ENCODE results near the gene RBFOX2. TPM values are rescaled to one million over a fixed set of nuclear protein-coding genes. Genes with fewer than 3 reads are reported as not detected.
"Not testable (repeated sequence)": the region's sequence is repeated elsewhere in the genome, so short reads cannot be mapped to it uniquely, and the experiment has no call there.

The RBFOX2 gene
- total RNA-seq, 1 donor from 2014 or later: 200 TPM

DNA sequence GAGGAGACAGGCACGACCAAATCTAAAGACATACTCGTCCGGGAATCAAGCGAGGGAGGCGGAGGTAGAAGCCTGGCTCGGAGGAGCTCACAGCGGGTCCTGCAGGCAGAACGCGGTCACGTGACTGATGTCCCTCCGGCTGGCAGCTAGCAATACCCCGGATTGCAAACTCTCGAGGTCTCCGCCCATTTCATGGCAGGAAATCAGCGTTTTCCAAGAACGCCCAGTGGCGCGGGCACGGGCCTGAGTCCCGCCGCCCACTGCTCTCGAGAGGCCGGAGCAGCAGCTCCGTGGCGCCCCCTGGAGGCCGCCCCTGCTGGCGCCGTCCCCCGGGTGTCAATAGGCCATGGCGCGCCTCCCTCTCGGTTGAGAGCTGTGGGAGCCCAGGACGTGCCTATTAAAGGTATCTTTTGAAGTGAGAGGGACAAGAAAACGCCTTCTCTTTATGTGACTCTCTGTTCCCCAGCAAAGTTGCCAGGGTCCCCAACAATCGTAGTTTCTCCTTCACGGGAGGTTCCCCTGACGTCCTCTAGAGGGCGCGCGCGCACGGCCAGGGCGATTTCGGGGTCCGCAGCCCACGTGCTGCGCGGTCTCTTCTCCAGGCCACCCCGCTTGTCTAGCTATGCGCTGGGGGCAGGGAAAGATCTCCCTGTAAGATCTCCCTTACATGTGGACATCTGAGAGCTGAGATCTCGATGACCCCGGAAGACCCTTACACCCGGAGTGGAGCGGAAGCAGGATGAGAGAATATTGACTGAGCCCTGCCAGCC, 37.3 kb upstream of the RBFOX2 start:
- peaks cover 9 to 15% (median 14%) of the 10 kb centered on the region in 3 donors for H3K4me1 ChIP-seq (ENCODE audit: control insufficient read depth in 3 of 3, insufficient read depth in 3 of 3, low read length in 3 of 3)
- peak overlapping the region; percentile 68 for H3K27ac ChIP-seq (ENCODE audit: low read depth, low read length)
- no peaks in the 10 kb centered on the region for H3K27me3 ChIP-seq (ENCODE audit: control insufficient read depth in 3 of 3, insufficient read depth in 3 of 3, low read length in 3 of 3)
- no peaks in the 10 kb centered on the region for H3K36me3 ChIP-seq (ENCODE audit: control insufficient read depth in 3 of 3, insufficient read depth in 3 of 3, low read length in 3 of 3)
- H3K4me3 ChIP-seq (ENCODE audit: low read length in 3 of 3): peak overlapping the region; percentile 78 to 81 (median 79)
- peak overlapping the region; percentile 86 to 88 (median 87) for H3K9ac ChIP-seq (ENCODE audit: low read depth in 1 of 3, low read length in 3 of 3)
- no peaks in the 10 kb centered on the region for H3K9me3 ChIP-seq (ENCODE audit: control insufficient read depth in 3 of 3, low read length in 3 of 3)

DNA sequence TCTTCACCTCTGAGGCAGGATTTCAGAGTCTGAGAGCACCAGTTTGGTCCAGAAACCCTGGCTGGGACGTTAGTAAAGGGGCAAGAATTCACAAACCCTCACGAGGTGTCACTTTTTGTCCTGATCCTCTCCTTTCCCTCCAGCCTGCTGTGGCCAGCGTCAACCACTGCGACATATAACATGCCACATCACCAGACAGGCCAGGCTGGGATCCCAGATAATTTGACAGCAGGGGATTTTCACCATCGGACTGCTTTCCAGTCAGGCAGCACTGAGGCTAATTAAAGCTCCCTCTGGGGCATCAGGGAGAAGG, 36.8 kb upstream of the RBFOX2 start:
- Histone ChIP-seq H3K27ac (ENCODE audit: low read depth, low read length) (peak overlapping the region; percentile 68), H3K36me3 (ENCODE audit: control insufficient read depth in 3 of 3, insufficient read depth in 3 of 3, low read length in 3 of 3) (no peaks in the 10 kb centered on the region), H3K9ac (ENCODE audit: low read depth in 1 of 3, low read length in 3 of 3) (peak overlapping the region; percentile 86 to 88 (median 87)), H3K4me1 (ENCODE audit: control insufficient read depth in 3 of 3, insufficient read depth in 3 of 3, low read length in 3 of 3) (peaks cover 9 to 15% (median 14%) of the 10 kb centered on the region in 3 donors), H3K4me3 (ENCODE audit: low read length in 3 of 3) (peak overlapping the region; percentile 78 to 81 (median 79)), H3K27me3 (ENCODE audit: control insufficient read depth in 3 of 3, insufficient read depth in 3 of 3, low read length in 3 of 3) (no peaks in the 10 kb centered on the region), H3K9me3 (ENCODE audit: control insufficient read depth in 3 of 3, low read length in 3 of 3) (no peaks in the 10 kb centered on the region)

DNA sequence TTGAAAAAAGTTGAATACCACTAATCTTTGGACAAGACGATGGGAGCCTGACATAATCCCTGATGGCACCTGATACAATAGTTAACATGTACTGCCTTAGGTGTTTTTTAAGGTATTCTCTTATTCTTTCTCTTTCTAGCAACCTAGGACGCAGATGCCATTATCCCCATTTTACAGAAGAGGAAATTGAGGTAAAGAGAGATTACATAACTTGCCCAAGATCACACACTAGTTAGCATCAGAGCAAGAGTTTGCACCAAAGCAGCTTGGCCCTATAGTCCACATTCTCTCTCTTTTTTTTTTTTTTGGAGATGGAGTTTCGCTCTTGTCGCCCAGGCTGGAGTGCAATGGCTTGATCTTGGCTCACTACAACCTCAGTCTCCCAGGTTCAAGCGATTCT, 35.7 kb upstream of the RBFOX2 start:
- no peak overlapping the region for H3K4me3 ChIP-seq (ENCODE audit: low read length in 3 of 3)
- H3K36me3 ChIP-seq (ENCODE audit: control insufficient read depth in 3 of 3, insufficient read depth in 3 of 3, low read length in 3 of 3): no peaks in the 10 kb centered on the region
- no peak overlapping the region for H3K27ac ChIP-seq (ENCODE audit: low read depth, low read length)
- H3K4me1 ChIP-seq (ENCODE audit: control insufficient read depth in 3 of 3, insufficient read depth in 3 of 3, low read length in 3 of 3): peaks cover 9 to 15% (median 14%) of the 10 kb centered on the region in 3 donors
- H3K9ac ChIP-seq (ENCODE audit: low read depth in 1 of 3, low read length in 3 of 3): no peak overlapping the region
- H3K27me3 ChIP-seq (ENCODE audit: control insufficient read depth in 3 of 3, insufficient read depth in 3 of 3, low read length in 3 of 3): no peaks in the 10 kb centered on the region
- no peaks in the 10 kb centered on the region for H3K9me3 ChIP-seq (ENCODE audit: control insufficient read depth in 3 of 3, low read length in 3 of 3)

DNA sequence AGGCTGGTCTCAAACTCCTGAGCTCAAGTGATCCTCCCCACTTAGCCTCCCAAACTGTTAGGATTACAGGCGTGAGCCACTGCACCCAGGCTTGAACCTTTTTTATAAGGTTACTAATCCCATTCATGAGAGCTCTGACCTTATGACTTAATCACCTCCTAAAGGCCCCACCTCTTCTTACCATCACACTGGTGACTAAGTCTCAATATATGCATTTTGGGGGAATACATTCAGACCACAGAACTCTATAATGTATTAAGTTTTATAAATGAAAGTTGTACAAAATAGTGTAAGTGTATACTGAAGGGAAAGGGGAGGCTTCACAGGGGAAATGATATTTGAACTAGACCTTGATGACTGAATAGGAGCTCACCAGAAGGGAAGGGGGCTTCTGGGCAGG, 28.4 kb upstream of the RBFOX2 start:
- Histone ChIP-seq H3K27ac (ENCODE audit: low read depth, low read length) (no peak overlapping the region), H3K9me3 (ENCODE audit: control insufficient read depth in 3 of 3, low read length in 3 of 3) (no peaks in the 10 kb centered on the region), H3K27me3 (ENCODE audit: control insufficient read depth in 3 of 3, insufficient read depth in 3 of 3, low read length in 3 of 3) (no peaks in the 10 kb centered on the region), H3K9ac (ENCODE audit: low read depth in 1 of 3, low read length in 3 of 3) (no peak overlapping the region), H3K36me3 (ENCODE audit: control insufficient read depth in 3 of 3, insufficient read depth in 3 of 3, low read length in 3 of 3) (no peaks in the 10 kb centered on the region), H3K4me3 (ENCODE audit: low read length in 3 of 3) (no peak overlapping the region), H3K4me1 (ENCODE audit: control insufficient read depth in 3 of 3, insufficient read depth in 3 of 3, low read length in 3 of 3) (peaks cover 11 to 13% (median 11%) of the 10 kb centered on the region in 3 donors)

DNA sequence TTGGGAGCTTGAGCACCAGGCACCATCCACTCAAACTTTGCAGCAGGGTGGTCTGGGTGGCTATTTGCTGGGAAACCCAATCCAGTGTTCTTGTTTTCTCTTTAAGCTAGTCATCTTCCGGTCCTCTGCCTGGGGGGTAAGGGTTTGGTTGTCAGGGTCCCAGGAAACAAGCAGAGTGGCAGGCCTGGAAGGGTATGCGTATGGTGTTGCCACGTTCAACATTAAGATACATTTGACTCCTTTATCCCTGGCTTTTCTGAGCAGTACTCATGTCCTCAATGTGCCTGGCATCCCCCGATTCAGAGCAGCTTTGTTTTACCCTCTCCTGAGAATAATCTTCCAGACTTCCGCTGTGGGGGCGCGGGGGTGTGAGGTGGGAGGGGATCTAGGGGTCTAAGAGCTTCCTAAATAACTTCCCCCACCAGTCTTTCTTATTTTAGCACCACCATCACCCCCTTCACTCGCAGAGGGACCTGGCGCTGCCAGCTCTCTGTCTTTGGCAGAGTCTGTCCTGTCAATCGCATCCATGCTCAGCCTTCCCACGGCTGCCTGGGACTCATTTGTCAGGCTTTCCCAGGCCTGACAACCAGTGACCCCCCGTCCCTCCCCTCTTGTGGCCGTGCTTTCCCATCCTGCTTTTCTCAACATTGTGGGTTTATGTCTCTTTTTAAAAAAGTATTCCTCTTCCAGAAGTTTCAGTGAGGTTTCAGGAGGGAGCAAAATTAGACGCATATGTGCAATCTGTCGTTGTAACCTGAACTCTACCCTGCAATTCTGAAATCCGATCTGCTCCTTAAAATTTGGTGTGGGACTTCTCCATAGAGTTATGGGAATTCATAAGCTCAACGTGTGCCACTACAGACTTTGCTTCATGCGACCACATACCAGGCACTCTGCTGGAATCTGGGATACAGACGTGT, 27.0 kb upstream of the RBFOX2 start:
- peak overlapping the region in 2 of 3 donors; percentile 32 to 36 for H3K4me3 ChIP-seq (ENCODE audit: low read length in 3 of 3)
- no peaks in the 10 kb centered on the region for H3K9me3 ChIP-seq (ENCODE audit: control insufficient read depth in 3 of 3, low read length in 3 of 3)
- no peaks in the 10 kb centered on the region for H3K36me3 ChIP-seq (ENCODE audit: control insufficient read depth in 3 of 3, insufficient read depth in 3 of 3, low read length in 3 of 3)
- peak overlapping the region; percentile 67 for H3K27ac ChIP-seq (ENCODE audit: low read depth, low read length)
- peak overlapping the region; percentile 20 to 57 (median 27) for H3K9ac ChIP-seq (ENCODE audit: low read depth in 1 of 3, low read length in 3 of 3)
- peaks cover 11 to 13% (median 11%) of the 10 kb centered on the region in 3 donors for H3K4me1 ChIP-seq (ENCODE audit: control insufficient read depth in 3 of 3, insufficient read depth in 3 of 3, low read length in 3 of 3)
- no peaks in the 10 kb centered on the region for H3K27me3 ChIP-seq (ENCODE audit: control insufficient read depth in 3 of 3, insufficient read depth in 3 of 3, low read length in 3 of 3)

DNA sequence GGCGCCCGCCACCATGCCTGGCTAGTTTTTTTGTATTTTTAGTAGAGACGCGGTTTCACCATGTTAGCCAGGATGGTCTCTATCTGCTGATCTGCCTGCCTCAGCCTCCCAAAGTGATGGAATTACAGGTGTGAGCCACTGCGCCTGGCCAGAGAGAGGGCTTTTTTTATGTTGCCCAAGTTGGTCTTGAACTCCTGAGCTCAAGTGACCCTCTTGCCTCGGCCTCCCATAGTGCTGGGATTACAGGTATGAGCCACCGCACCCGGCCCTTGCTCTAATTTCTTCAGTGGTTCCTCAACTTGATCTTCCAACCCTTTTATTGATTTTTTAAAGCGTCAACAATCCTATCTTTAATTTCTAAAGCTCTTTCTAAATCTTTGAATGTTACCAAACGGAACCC, 25.8 kb upstream of the RBFOX2 start:
- not testable (repeated sequence) for H3K27ac ChIP-seq (ENCODE audit: low read depth, low read length); H3K4me3 ChIP-seq (ENCODE audit: low read length in 3 of 3); H3K27me3 ChIP-seq (ENCODE audit: control insufficient read depth in 3 of 3, insufficient read depth in 3 of 3, low read length in 3 of 3); H3K36me3 ChIP-seq (ENCODE audit: control insufficient read depth in 3 of 3, insufficient read depth in 3 of 3, low read length in 3 of 3); H3K9me3 ChIP-seq (ENCODE audit: control insufficient read depth in 3 of 3, low read length in 3 of 3); H3K9ac ChIP-seq (ENCODE audit: low read depth in 1 of 3, low read length in 3 of 3)
- peaks cover 11 to 15% (median 11%) of the 10 kb centered on the region in 3 donors for H3K4me1 ChIP-seq (ENCODE audit: control insufficient read depth in 3 of 3, insufficient read depth in 3 of 3, low read length in 3 of 3)

DNA sequence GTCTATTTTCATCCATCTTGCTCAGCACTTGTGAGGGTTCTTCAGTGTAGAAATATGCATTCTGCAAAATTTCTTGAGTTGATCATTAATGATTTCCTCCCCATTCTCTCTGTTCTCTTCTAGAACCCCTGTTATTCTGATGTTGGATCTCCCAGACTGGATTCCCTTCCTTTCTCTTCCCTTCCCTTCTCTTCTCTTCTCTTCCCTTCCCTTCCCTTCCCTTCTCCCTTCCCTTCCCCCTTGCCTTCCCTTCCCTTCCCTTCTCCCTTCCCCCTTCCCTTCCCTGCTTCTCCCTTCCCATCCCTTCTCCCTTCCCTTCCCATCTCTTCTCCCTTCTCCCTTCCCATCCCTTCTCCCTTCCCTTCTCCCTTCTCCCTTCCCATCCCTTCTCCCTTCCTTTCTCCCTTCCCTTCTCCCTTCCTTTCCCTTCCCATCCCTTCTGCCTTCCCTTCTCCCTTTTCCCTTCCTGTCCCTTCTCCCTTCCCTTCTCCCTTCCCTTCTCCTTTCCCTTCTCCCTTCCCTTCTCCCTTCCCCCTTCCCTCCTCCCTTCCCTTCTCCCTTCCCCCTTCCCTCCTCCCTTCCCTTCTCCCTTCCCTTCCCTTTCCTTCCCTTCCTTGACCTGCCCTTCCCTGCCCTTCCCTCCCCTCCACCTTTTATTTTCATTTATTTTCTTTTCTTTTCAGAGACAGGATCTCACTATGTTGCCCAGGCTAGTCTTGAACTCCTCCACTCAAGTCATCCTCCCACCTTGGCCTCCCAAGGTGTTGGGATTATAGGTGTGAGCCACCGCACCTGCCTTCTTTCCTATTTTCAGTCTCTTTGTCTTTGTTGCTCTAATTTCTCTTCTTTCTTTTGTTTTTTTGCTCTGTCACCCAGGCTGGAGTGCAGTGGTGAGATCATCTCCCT, 24.9 kb upstream of the RBFOX2 start:
- Histone ChIP-seq H3K4me3 (ENCODE audit: low read length in 3 of 3) (no peak overlapping the region), H3K27me3 (ENCODE audit: control insufficient read depth in 3 of 3, insufficient read depth in 3 of 3, low read length in 3 of 3) (no peaks in the 10 kb centered on the region), H3K4me1 (ENCODE audit: control insufficient read depth in 3 of 3, insufficient read depth in 3 of 3, low read length in 3 of 3) (peaks cover 11 to 19% (median 11%) of the 10 kb centered on the region in 3 donors), H3K27ac (ENCODE audit: low read depth, low read length) (no peak overlapping the region), H3K9me3 (ENCODE audit: control insufficient read depth in 3 of 3, low read length in 3 of 3) (no peaks in the 10 kb centered on the region), H3K36me3 (ENCODE audit: control insufficient read depth in 3 of 3, insufficient read depth in 3 of 3, low read length in 3 of 3) (no peaks in the 10 kb centered on the region), H3K9ac (ENCODE audit: low read depth in 1 of 3, low read length in 3 of 3) (no peak overlapping the region)

DNA sequence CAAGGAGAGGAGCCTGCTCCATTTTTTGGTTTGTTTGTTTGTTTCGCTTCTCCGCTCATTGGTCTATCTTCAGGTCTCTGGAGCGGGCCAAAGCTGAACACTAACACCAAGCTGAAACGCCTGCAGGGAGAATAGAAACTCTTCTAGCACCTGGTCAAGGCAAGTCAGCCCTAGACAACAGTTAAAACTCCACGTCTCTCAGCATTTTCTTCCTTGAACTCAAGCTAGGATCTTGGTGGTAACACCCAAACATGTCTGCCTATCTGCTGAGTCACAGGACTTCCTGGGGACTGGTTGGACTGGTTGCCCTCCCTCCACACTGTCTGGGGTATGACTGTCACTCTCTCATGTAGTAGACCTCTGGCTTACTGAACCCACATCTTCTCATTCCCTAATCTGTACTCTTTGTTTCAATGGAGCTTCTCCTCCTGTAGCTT, 23.9 kb upstream of the RBFOX2 start:
- Histone ChIP-seq H3K9me3 (ENCODE audit: control insufficient read depth in 3 of 3, low read length in 3 of 3) (no peaks in the 10 kb centered on the region), H3K27me3 (ENCODE audit: control insufficient read depth in 3 of 3, insufficient read depth in 3 of 3, low read length in 3 of 3) (no peaks in the 10 kb centered on the region), H3K9ac (ENCODE audit: low read depth in 1 of 3, low read length in 3 of 3) (no peak overlapping the region), H3K4me1 (ENCODE audit: control insufficient read depth in 3 of 3, insufficient read depth in 3 of 3, low read length in 3 of 3) (peaks cover 11 to 19% (median 11%) of the 10 kb centered on the region in 3 donors), H3K27ac (ENCODE audit: low read depth, low read length) (no peak overlapping the region), H3K36me3 (ENCODE audit: control insufficient read depth in 3 of 3, insufficient read depth in 3 of 3, low read length in 3 of 3) (no peaks in the 10 kb centered on the region), H3K4me3 (ENCODE audit: low read length in 3 of 3) (no peak overlapping the region)

DNA sequence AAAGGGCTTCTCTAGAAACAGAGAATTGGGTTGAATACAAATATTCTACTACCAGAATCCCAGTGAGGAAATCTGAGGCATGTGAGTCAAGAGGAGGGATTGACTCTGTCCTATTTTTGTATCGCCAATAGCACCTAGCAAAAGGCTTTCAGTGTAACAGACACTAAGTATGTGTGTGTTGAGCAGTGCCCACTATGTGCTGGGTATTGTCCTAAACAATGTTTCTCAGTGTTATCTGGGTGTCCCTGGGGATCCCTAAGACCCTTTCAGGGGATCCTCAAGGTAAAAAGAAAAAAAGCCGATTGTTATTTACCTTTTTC, 21.0 kb upstream of the RBFOX2 start:
- H3K27me3 ChIP-seq (ENCODE audit: control insufficient read depth in 3 of 3, insufficient read depth in 3 of 3, low read length in 3 of 3): no peaks in the 10 kb centered on the region
- peak overlapping the region; percentile 73 for H3K27ac ChIP-seq (ENCODE audit: low read depth, low read length)
- H3K4me1 ChIP-seq (ENCODE audit: control insufficient read depth in 3 of 3, insufficient read depth in 3 of 3, low read length in 3 of 3): peaks cover 0 to 6% (median 0%) of the 10 kb centered on the region in 3 donors
- no peaks in the 10 kb centered on the region for H3K9me3 ChIP-seq (ENCODE audit: control insufficient read depth in 3 of 3, low read length in 3 of 3)
- H3K9ac ChIP-seq (ENCODE audit: low read depth in 1 of 3, low read length in 3 of 3): no peak overlapping the region
- peak overlapping the region in 1 of 3 donors; percentile 9 for H3K4me3 ChIP-seq (ENCODE audit: low read length in 3 of 3)
- no peaks in the 10 kb centered on the region for H3K36me3 ChIP-seq (ENCODE audit: control insufficient read depth in 3 of 3, insufficient read depth in 3 of 3, low read length in 3 of 3)
